IMR-90 (cell line): ENCODE results near the gene POM121.
"Not testable (repeated sequence)": the region's sequence is repeated elsewhere in the genome, so short reads cannot be mapped to it uniquely, and the experiment has no call there.

Source experiments
- CEBPB ChIP-seq: IDR thresholded peaks from 2 replicates; pipeline ENCODE4 v1.6.1; 2012; ENCODE audit warnings: low read depth, low read length, improper control_type of control experiment
- CHD1 ChIP-seq: IDR thresholded peaks from 2 replicates; pipeline ENCODE4 v1.6.1; 2012; ENCODE audit warnings: low read depth, low read length, improper control_type of control experiment
- ELK1 ChIP-seq: fragments of 150-350 bp; IDR thresholded peaks from 2 replicates; pipeline ENCODE4 v1.6.1; 2016; ENCODE audit warnings: low read depth, mild to moderate bottlenecking, low read length, moderate library complexity, borderline replicate concordance
- FOS ChIP-seq: fragments of 150-350 bp; IDR thresholded peaks from 2 replicates; pipeline ENCODE4 v1.6.1; 2016; ENCODE audit warnings: low read depth, low read length
- MAFK ChIP-seq: IDR thresholded peaks from 2 replicates; pipeline ENCODE4 v1.6.1; 2012; ENCODE audit warnings: low read depth, low read length, improper control_type of control experiment
- MAZ ChIP-seq: IDR thresholded peaks from 2 replicates; pipeline ENCODE4 v1.6.1; 2012; ENCODE audit warnings: low read depth, mild to moderate bottlenecking, low read length, improper control_type of control experiment, moderate library complexity, borderline replicate concordance
- MXI1 ChIP-seq: IDR thresholded peaks from 2 replicates; pipeline ENCODE4 v1.6.1; 2012; ENCODE audit warnings: low read depth, mild to moderate bottlenecking, low read length, moderate library complexity, borderline replicate concordance
- POLR2A ChIP-seq: IDR thresholded peaks from 2 replicates; pipeline ENCODE4 v1.6.1; 2012; ENCODE audit warnings: mild to moderate bottlenecking, low read depth, low read length
- RAD21 ChIP-seq: IDR thresholded peaks from 2 replicates; pipeline ENCODE4 v1.6.1; 2012; ENCODE audit warnings: low read length, improper control_type of control experiment
- RCOR1 ChIP-seq: IDR thresholded peaks from 2 replicates; pipeline ENCODE4 v1.6.1; 2012; ENCODE audit warnings: mild to moderate bottlenecking, low read length, improper control_type of control experiment; ENCODE audit not compliant: insufficient replicate concordance
- RFX5 ChIP-seq: IDR thresholded peaks from 2 replicates; pipeline ENCODE4 v1.8.0; 2012; ENCODE audit warnings: low read depth, mild to moderate bottlenecking, low read length, moderate library complexity
- SMC3 ChIP-seq: fragments of 150-350 bp; IDR thresholded peaks from 2 replicates; pipeline ENCODE4 v1.6.1; 2016; ENCODE audit warnings: low read depth, mild to moderate bottlenecking, antibody characterized with exemption, low read length, moderate library complexity
- TF ChIP-seq, protein P1 (sequence below): conservative IDR thresholded peaks from 2 replicates; pipeline ENCODE4 v1.5.1; 2012; ENCODE audit warnings: mild to moderate bottlenecking, low read depth, low read length, improper control_type of control experiment
- TF ChIP-seq, protein P2 (sequence below): fragments of 150-350 bp; IDR thresholded peaks from 2 replicates; pipeline ENCODE4 v1.6.1; 2017; ENCODE audit warnings: mild to moderate bottlenecking, antibody characterized with exemption, low read length, low read depth

DNA sequence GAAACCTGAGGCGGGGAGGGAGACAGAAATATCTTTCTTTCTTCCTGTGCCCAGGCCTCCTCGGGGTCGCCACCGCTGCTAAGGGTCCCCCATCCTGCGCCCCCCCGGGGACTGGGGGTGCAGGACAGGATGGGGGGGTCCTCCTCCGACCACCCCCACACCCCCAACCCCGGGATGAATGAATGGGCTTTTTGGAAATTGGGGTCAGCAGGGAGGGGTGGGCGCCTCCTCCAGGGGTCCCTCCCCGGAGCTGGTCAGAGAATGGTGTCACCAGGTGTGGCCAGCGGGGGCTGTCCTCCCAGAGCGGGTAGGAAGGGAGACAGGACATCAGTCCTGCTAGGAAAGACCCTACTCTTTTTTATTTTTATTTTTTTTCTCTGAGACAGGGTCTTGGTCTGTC, 51.5 kb downstream of the POM121 start:
- TF ChIP-seq POLR2A, CEBPB, SMC3, RCOR1, MAFK, RAD21, RFX5, FOS, MAZ, MXI1, ELK1, CHD1: not testable (repeated sequence)
- TF ChIP-seq, protein P1, sequence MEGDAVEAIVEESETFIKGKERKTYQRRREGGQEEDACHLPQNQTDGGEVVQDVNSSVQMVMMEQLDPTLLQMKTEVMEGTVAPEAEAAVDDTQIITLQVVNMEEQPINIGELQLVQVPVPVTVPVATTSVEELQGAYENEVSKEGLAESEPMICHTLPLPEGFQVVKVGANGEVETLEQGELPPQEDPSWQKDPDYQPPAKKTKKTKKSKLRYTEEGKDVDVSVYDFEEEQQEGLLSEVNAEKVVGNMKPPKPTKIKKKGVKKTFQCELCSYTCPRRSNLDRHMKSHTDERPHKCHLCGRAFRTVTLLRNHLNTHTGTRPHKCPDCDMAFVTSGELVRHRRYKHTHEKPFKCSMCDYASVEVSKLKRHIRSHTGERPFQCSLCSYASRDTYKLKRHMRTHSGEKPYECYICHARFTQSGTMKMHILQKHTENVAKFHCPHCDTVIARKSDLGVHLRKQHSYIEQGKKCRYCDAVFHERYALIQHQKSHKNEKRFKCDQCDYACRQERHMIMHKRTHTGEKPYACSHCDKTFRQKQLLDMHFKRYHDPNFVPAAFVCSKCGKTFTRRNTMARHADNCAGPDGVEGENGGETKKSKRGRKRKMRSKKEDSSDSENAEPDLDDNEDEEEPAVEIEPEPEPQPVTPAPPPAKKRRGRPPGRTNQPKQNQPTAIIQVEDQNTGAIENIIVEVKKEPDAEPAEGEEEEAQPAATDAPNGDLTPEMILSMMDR: not testable (repeated sequence)
- TF ChIP-seq, protein P2, sequence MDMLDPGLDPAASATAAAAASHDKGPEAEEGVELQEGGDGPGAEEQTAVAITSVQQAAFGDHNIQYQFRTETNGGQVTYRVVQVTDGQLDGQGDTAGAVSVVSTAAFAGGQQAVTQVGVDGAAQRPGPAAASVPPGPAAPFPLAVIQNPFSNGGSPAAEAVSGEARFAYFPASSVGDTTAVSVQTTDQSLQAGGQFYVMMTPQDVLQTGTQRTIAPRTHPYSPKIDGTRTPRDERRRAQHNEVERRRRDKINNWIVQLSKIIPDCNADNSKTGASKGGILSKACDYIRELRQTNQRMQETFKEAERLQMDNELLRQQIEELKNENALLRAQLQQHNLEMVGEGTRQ: not testable (repeated sequence)
